SW480 (cell line): Measurements from ENCODE around the gene ZNF37A.
"Not testable (repeated sequence)": the region's sequence is repeated elsewhere in the genome, so short reads cannot be mapped to it uniquely, and the experiment has no call there.

Experiments
- DNase-seq: peaks from one replicate; pipeline ENCODE4 v3.0.0-alpha.2; 2016; ENCODE audit warnings: low spot score

The ZNF37A gene

GRCh38 chr10:38094158-38094926 is at the start of gene ZNF37A:
ZNF37A (plus strand) TSS chr10:38094337; CDS start chr10:38096618, 2,281 bp downstream.
- DNase-seq, result peak; percentile 92

GRCh38 chr10:38045129-38045528 is 49.0 kb upstream of the ZNF37A start:
- no peak for DNase-seq

DNA sequence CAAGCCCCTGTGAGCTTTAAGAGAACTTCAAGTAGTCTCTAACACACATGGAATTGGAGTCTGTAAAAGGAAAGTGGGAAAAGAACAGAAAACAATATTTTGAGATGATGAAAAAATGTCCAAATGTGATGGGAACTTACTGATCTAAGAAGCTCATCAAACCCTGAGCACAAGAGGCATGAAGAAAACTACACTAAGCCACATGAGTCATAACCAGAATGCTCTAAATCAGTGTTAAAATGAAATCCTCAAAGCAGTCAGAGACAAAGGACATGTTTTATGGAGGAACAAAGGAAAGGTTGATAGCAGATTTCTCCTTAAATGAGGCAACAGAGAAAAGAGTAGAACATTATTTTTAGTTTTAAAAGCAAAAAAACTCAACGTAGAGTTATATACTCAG is 46.5 kb upstream of the ZNF37A start:
- no peak for DNase-seq

DNA sequence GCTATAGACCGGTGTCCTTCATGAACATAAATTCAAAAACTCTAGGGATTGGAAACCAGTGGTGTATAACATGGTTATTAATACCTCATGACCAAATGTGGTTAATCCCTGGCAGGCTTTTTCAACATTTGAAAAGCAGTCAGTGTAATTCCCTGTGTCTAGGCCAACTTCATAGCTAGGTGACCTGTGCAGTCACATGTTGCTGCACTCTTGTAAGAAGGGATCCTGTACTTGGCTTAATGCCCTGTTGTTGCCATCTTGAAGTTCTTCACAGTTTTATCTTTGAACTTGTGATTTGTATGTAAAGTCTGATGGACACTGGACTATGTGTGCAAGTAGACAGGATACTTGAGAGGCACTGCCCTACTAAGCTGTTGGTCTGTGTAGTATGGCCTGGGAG is 43.9 kb upstream of the ZNF37A start:
- DNase-seq, result no peak

DNA sequence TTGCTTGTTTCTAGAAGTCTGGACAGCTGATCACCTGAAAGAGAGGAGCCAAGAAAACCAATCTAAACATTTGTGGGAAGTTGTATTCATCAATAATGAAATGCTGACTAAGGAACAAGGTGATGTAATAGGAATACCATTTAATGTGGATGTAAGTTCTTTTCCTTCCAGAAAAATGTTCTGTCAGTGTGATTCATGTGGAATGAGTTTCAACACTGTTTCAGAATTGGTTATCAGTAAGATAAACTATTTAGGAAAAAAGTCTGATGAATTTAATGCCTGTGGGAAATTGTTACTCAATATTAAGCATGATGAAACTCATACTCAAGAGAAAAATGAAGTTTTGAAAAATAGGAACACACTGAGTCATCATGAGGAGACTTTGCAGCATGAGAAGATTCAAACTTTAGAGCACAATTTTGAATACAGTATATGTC is 39.8 kb upstream of the ZNF37A start:
- no peak for DNase-seq

DNA sequence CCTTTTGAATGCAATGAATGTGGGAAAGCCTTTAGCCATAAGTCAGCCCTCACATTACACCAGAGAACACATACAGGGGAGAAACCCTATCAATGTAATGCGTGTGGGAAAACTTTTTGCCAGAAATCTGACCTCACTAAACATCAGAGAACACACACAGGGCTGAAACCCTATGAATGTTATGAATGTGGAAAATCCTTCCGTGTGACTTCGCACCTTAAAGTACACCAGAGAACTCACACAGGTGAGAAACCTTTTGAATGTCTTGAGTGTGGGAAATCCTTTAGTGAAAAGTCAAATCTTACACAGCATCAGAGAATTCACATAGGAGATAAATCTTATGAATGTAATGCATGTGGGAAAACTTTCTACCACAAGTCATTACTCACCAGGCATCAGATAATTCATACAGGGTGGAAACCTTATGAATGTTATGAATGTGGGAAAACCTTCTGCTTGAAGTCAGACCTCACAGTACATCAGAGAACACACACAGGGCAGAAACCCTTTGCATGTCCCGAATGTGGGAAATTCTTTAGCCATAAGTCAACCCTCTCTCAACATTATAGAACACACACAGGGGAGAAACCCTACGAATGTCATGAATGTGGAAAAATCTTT is 38.8 kb upstream of the ZNF37A start:
- not testable (repeated sequence) for DNase-seq

- peak; percentile 12 for DNase-seq
Measured at GRCh38 chr10:38069663-38070062, 24.5 kb upstream of the ZNF37A start.

- DNase-seq, result no peak
Measured at GRCh38 chr10:38070501-38070900, 23.6 kb upstream of the ZNF37A start.

GRCh38 chr10:38072552-38072951 is 21.6 kb upstream of the ZNF37A start:
- no peak for DNase-seq

DNA sequence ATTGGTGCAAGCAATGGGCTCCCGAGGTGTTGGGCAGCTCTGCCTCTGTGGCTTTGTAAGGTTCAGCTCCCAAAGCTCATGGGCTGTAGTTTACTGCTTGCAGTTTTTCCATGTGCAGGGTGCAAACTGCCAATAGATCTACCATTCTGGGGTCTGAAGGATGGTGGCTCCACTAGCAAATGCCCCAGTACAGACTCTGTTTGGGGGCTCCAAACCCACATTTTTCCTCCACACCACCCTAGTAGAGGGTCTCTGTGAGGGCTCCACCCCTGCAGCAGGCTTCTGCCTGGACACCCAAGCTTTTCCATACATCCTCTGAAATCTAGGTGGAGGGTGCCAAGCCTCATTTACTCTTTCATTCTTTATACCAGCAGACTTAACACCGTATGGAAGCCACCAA is 17.4 kb upstream of the ZNF37A start:
- no peak for DNase-seq

DNA sequence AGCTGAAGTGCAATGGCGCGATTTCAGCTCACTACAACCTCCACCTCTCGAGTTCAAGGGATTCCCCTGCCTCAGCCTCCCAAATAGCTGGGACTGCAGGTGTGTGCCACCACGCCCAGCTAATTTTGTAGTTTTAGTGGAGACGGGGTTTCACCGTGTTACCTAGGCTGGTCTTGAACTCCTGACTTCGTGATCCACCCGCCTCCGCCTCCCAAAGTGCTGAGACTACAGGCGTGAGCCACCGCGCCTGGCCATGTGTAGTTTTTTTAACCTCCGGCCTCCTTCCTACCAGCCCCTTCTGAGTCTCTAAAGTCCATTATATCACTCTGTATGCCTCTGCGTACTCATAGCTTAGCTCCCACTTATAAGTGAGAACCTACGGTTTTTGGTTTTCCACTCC is 819 bp upstream of the ZNF37A start:
- not testable (repeated sequence) for DNase-seq

DNA sequence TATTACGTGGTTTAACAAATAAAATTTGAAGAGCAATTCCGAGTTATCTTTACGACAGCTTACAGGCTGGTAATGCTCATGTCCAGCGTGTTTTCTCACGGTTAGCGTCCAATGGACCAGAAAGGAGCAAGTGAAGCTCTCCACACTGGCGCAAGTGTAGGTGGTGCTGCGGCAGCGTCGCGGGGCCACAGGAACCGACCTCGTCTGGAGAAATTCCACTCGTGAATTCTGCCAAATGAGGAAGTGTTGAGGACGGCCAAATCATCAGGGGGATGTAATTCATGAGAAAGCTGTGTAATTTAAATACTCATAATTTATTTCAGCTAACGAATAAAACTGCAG is 350 bp upstream of the ZNF37A start:
- DNase-seq, result no peak

GRCh38 chr10:38094927-38095574 is 914 bp downstream of the ZNF37A start:
- DNase-seq, result no peak

DNA sequence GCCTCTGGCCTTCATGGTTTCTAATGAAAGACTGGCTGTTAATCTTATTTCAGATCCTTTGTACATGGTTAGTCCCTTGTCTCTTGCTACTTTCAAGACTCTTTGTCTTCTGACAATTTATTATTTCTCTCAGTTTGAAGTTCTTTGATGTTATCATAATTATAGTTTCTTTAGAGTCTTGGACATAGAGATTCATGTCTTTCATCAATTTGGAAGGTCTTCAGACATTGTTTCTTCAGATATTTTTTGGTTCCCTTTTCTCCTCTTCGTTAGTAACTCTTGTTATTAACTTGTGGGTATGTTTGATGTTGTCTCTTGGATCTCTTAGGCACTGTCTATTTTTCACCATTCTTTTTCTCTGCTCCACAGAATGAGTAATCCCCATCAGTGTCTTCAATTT is 8.7 kb downstream of the ZNF37A start:
- DNase-seq, result no peak

- no peak for DNase-seq
Measured at GRCh38 chr10:38103756-38104155, 9.6 kb downstream of the ZNF37A start.

- DNase-seq, result no peak
Measured at GRCh38 chr10:38112159-38112558, 18.0 kb downstream of the ZNF37A start.

DNA sequence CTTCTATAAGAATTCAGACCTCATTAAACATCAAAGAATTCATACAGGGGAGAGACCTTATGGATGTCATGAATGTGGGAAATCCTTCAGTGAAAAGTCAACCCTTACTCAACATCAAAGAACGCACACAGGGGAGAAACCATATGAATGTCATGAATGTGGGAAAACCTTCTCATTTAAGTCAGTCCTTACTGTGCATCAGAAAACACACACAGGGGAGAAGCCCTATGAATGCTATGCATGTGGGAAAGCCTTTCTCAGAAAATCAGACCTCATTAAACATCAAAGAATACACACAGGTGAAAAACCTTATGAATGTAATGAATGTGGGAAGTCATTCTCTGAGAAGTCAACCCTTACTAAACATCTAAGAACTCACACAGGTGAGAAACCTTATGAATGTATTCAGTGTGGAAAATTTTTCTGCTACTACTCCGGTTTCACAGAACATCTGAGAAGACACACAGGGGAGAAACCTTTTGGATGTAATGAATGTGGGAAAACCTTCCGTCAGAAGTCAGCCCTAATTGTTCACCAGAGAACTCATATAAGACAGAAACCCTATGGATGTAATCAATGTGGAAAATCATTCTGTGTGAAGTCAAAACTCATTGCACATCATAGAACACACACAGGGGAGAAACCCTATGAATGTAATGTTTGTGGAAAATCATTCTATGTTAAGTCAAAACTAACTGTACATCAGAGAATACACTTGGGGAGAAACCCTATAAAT is 24.1 kb downstream of the ZNF37A start:
- no peak for DNase-seq

DNA sequence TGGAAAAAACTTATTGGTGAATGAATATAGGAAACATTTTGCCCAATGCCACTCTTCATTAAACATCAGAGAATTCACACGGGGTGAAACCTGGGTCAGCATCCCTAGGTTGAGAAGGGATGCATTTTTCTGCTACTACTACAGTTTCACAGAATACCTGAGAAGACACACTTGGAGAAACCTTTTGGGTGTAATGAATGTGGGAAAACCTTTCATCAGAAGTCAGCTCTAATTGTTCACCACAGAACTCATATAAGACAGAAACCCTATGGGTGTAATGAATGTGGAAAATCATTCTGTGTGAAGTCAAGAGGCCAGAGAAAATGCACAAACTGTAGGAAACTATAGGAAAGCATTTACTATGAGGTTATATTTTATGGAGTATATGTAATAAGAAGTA is 24.9 kb downstream of the ZNF37A start:
- no peak for DNase-seq

DNA sequence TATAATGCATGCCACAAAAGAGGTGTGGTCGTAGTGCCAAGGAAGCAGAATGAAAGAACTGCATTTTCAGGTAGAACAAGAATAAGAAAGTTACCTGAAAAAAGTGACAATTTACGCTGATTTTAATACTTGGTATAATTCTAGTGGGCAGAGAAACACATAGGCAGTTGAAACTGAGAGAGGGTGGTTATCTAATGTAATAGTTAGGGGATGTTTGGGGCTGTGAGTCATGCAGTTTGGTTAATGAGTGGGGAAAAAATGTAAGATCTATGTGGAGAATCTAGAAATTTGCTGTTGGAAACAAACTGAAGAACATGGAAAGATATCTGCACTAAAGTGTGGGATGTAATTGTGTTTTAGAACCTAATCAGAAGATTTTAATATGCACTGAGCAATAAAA is 33.7 kb downstream of the ZNF37A start:
- no peak for DNase-seq

DNA sequence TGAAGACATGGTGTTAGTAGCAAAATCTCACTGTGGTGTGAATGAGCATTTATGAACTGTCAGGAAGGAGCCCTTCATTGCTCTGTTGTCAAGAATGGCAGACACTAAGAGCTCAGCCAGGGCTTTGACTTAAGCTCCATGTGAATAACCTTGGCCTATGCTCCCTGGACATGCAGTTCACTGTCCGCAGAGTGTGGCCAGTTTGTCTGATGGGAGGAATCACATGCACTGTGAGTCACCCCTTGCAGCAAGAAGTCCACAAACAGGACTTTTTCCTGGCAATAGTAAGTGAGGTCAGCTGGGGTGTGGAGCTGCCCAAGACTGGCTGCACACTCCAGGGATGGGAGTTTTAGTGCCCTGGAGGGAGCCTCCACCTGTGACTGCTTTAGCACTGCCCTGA is 49.5 kb downstream of the ZNF37A start:
- DNase-seq, result no peak

DNA sequence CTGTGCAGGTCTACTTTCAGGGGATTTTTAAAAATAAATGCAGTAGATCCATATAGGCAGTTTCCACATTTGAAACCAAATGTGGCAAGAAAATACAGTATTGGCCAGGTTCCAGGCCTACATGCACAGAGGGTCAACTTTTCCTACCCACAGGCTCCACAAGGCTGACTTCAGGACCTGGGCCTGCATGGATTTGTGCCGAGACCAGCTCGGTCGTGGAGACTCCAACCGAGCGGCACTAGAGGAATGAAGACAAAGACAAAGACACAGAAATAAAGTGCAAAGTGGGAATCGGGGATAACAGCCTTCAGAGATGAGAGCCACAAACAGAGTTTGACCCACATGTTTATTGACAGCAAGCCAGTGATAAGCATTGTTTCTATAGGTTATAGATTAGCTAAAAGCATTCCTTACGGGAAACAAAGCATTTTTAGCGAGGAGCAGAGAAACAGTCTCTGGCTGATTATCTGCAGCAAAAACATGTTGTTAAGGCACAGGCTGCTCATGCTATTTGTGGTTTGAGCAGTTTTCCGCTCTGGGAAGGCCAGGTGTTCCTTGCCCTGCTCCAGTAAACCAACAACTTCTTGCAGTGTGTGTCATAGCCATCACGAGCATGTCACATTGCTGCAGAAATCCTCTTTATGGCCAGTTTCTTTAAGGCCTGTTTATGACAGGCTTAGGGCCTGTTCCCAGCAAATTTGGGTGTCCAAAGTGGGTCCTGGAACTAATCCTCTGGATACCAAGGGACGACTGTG is 52.6 kb downstream of the ZNF37A start:
- no peak for DNase-seq

- DNase-seq, result no peak
Measured at GRCh38 chr10:38147686-38148085, 53.5 kb downstream of the ZNF37A start.
